GM06990 (cell line): ENCODE results near the gene ZFHX3.
"Not testable (repeated sequence)": the region's sequence is repeated elsewhere in the genome, so short reads cannot be mapped to it uniquely, and the experiment has no call there.

Experiments used
- DNase-seq: peaks from one replicate; pipeline ENCODE4 v3.0.0-alpha.2; 2011; ENCODE audit not compliant: insufficient read length; ENCODE audit errors: extremely low read depth
- H3K27me3 ChIP-seq: replicated peaks from 2 replicates; pipeline ENCODE4 v1.6.0; 2011; ENCODE audit warnings: low read length; ENCODE audit not compliant: control insufficient read depth, insufficient read depth
- H3K36me3 ChIP-seq: 2 replicates; pipeline ENCODE4 v1.5.1; 2011; ENCODE audit warnings: low read length; ENCODE audit not compliant: control insufficient read depth, insufficient read depth
- H3K4me3 ChIP-seq: replicated peaks from 2 replicates; pipeline ENCODE4 v1.5.1; 2011; ENCODE audit warnings: low read depth, mild to moderate bottlenecking, control low read depth, low read length
- TF ChIP-seq, protein P1 (sequence below): IDR thresholded peaks from 2 replicates; pipeline ENCODE4 v1.5.1; 2011; ENCODE audit warnings: low read length, control low read depth, mild to moderate bottlenecking, inconsistent platforms; ENCODE audit not compliant: insufficient read depth, poor library complexity, severe bottlenecking

Gene ZFHX3

DNA sequence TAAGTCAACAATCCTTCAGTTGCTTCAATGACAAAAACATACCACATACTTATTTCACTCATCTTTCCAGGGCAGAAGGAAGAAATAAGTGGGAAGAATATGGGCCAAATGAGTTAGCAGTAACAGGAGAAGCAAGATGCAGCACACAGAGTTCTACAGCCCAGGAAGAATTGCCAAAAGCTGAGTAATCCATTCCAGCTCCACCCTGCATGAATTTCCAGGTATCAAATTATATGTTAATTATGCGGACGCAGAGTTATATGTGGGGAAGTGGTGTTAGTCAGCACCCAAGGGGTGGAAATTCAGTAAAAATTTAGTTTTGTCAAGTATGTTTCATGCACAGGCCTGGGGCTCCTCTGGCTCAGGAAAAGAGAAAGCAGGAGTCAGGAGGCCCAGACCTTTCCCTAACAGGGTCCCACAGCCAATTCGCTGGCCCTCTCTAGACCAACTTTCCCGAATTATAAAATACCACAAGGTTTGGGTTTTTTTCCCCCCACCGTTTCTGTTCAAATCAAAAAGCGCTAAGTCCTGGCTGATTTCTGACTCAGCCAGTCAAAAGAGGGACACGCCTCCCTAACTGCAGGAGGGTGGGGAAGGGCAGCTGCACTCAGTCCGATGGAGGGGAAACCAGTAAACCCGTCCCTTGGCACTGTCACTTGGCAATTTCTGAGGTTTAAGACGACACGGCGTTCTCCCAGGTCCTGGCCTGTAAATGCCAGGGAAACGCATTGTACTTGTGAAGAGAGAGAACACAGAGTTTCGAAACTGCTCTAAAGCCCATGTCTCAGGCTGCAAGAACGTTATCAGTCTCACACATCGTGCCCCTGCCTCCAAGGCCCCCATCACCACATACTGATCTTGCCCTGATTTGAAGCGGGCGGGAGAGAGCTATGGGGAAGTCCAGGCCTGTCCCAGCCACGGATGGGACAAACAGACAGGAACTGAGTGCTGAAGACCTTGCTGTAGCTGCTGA is 58.1 kb downstream of the ZFHX3 start:
- no peak for DNase-seq
- Histone ChIP-seq H3K4me3 (no peak overlapping the region), H3K36me3 (no peaks in the 10 kb centered on the region), H3K27me3 (no peaks in the 10 kb centered on the region)
- TF ChIP-seq, protein P1, sequence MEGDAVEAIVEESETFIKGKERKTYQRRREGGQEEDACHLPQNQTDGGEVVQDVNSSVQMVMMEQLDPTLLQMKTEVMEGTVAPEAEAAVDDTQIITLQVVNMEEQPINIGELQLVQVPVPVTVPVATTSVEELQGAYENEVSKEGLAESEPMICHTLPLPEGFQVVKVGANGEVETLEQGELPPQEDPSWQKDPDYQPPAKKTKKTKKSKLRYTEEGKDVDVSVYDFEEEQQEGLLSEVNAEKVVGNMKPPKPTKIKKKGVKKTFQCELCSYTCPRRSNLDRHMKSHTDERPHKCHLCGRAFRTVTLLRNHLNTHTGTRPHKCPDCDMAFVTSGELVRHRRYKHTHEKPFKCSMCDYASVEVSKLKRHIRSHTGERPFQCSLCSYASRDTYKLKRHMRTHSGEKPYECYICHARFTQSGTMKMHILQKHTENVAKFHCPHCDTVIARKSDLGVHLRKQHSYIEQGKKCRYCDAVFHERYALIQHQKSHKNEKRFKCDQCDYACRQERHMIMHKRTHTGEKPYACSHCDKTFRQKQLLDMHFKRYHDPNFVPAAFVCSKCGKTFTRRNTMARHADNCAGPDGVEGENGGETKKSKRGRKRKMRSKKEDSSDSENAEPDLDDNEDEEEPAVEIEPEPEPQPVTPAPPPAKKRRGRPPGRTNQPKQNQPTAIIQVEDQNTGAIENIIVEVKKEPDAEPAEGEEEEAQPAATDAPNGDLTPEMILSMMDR = no peak

- H3K36me3 ChIP-seq, DNase-seq, H3K27me3 ChIP-seq, H3K4me3 ChIP-seq: not testable (repeated sequence)
These were observed 58.7 kb downstream of the ZFHX3 start for GRCh38 chr16:72989203-72989578.

GRCh38 chr16:72988569-72988968 is 59.4 kb downstream of the ZFHX3 start:
- TF ChIP-seq, protein P1 = no peak
- no peaks in the 10 kb centered on the region for H3K27me3 ChIP-seq
- no peak for DNase-seq
- no peaks in the 10 kb centered on the region for H3K36me3 ChIP-seq
- no peak overlapping the region for H3K4me3 ChIP-seq

DNA sequence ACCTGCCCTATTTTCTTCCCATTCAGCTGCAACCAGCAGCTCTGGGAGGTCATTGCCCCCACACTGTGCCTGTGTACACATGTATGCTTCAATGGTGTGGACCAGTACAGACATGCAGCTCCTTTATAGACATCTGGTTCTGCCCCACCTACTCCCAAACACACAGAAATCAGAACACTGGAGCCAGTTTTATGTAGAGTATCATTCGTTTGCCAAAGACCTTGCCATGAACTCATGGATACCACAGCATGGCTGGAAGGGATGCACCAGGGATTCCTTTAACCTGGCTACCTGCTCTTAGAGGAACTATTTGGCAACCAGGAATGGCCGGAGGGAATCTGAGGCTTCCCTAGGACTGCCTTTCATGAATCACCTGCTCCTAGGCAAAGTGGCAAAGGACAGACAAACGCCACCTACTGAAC is 60.4 kb downstream of the ZFHX3 start:
- Histone ChIP-seq H3K4me3 (no peak overlapping the region), H3K27me3 (no peaks in the 10 kb centered on the region), H3K36me3 (no peaks in the 10 kb centered on the region)
- TF ChIP-seq, protein P1 = no peak
- no peak for DNase-seq

DNA sequence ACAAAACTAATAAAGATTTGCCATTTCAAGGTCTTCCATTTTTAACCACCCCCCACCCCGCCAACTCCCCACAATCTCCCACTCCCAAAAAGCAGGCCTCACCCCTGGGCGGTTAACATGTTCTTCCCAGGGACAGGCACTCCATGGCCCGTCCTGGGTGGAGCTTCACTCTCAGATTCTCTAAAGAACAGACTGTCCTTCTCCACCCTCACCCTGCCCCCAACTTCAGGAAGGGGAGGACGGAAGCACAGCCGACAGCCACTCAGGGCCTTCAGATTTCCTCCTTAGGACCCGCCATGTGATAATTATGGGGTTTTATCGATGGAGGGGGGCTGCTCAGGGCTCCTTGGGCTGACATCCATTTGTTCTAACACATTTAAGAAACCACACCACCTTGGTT is 61.9 kb downstream of the ZFHX3 start:
- Histone ChIP-seq H3K27me3 (no peaks in the 10 kb centered on the region), H3K4me3 (no peak overlapping the region), H3K36me3 (no peaks in the 10 kb centered on the region)
- DNase-seq = no peak
- TF ChIP-seq, protein P1 = no peak

GRCh38 chr16:72985148-72985941 is 62.6 kb downstream of the ZFHX3 start:
- no peak for DNase-seq
- no peak overlapping the region for H3K4me3 ChIP-seq

More at GRCh38 chr16:72985148-72985941, 62.6 kb downstream of the ZFHX3 start:
- Histone ChIP-seq H3K36me3 (no peaks in the 10 kb centered on the region), H3K27me3 (no peaks in the 10 kb centered on the region)
- TF ChIP-seq, protein P1 = no peak
